Measurements from ENCODE around the gene GPR161. TPM values are rescaled to one million over a fixed set of nuclear protein-coding genes. Genes with fewer than 3 reads are reported as not detected.

Gene GPR161
- total RNA-seq, 6 donors from 2014 or later: 1.0 to 13.6 (median 8.5) TPM

DNA sequence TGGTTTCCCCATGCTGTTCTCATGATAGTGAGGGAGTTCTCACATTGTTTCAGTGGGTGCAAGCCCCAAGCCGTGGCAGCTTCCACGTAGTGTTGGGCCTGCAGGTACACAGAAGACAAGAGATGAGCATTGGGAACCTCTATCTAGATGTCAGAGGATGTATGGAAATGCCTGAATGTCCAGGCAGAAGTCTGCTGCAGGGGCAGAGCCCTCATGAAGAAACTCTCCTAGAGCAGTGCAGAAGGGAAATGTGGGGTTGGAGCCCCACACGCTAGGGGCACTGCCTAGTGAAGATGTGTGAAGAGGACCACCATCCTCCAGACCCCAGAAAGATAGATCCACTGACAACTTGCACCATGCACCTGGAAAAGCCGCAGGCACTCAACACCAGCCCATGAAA, 17.0 kb downstream of the GPR161 start:
- Histone ChIP-seq H3K4me3 (no peak overlapping the region), H3K4me1 (peaks cover 0 to 4% (median 0%) of the 10 kb centered on the region in 4 donors), H3K27ac (no peak overlapping the region), H3K9me3 (no peaks in the 10 kb centered on the region), H3K36me3 (no peaks in the 10 kb centered on the region), H3K27me3 (no peaks in the 10 kb centered on the region)
- WGBS, 2 donors: 93 to 95% methylated on average over 4 of the region's 4 CpGs
- no peak for DNase-seq
- TF ChIP-seq EP300 (IDR thresholded peaks at IDR 0.05): no peak
- TF ChIP-seq, protein P1, sequence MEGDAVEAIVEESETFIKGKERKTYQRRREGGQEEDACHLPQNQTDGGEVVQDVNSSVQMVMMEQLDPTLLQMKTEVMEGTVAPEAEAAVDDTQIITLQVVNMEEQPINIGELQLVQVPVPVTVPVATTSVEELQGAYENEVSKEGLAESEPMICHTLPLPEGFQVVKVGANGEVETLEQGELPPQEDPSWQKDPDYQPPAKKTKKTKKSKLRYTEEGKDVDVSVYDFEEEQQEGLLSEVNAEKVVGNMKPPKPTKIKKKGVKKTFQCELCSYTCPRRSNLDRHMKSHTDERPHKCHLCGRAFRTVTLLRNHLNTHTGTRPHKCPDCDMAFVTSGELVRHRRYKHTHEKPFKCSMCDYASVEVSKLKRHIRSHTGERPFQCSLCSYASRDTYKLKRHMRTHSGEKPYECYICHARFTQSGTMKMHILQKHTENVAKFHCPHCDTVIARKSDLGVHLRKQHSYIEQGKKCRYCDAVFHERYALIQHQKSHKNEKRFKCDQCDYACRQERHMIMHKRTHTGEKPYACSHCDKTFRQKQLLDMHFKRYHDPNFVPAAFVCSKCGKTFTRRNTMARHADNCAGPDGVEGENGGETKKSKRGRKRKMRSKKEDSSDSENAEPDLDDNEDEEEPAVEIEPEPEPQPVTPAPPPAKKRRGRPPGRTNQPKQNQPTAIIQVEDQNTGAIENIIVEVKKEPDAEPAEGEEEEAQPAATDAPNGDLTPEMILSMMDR (IDR thresholded peaks at IDR 0.05): no peak
- TF ChIP-seq POLR2AphosphoS5 (IDR thresholded peaks at IDR 0.05): no peak
- ATAC-seq (ENCODE audit: low FRiP score in 2 of 2): no peak

DNA sequence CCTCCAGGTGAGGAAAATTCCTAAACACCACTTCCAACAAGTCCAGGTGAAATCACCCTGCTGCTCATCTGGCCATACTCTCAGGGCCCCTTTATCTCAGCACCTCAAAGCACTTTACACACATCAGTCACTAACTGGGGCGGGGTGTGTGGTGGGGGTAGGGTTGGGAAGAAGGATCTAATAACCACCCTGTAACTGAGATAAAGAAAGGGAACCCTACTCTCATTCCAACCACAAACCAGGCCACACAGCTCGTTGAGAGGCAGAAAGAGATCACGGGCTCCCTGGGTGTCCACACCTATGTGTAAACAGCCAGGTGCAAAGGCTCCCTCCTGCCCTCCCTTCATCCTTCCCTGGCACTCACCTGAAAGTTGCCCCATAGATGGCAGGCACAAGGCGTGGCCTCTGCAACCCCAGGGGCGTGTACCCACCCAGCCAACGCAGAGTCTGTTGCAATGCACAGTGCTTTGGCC, 20.4 kb downstream of the GPR161 start:
- no peak overlapping the region for H3K4me3 ChIP-seq
- no peak overlapping the region for H3K27ac ChIP-seq
- DNase-seq (peak; percentile 35 to 68), ATAC-seq (ENCODE audit: low FRiP score in 2 of 2) (peak; percentile 40 to 84)
- no peaks in the 10 kb centered on the region for H3K9me3 ChIP-seq
- H3K4me1 ChIP-seq: peaks cover 0 to 4% (median 0%) of the 10 kb centered on the region in 4 donors
- peaks cover 0 to 4% (median 0%) of the 10 kb centered on the region in 4 donors for H3K36me3 ChIP-seq
- TF ChIP-seq POLR2AphosphoS5 (IDR thresholded peaks at IDR 0.05) (no peak), EP300 (IDR thresholded peaks at IDR 0.05) (no peak), POLR2A (IDR thresholded peaks at IDR 0.05) (no peak)
- TF ChIP-seq, protein P1 (IDR thresholded peaks at IDR 0.05): no peak
- no peaks in the 10 kb centered on the region for H3K27me3 ChIP-seq
- WGBS, 2 donors: 50 to 57% methylated on average over 6 of the region's 6 CpGs

DNA sequence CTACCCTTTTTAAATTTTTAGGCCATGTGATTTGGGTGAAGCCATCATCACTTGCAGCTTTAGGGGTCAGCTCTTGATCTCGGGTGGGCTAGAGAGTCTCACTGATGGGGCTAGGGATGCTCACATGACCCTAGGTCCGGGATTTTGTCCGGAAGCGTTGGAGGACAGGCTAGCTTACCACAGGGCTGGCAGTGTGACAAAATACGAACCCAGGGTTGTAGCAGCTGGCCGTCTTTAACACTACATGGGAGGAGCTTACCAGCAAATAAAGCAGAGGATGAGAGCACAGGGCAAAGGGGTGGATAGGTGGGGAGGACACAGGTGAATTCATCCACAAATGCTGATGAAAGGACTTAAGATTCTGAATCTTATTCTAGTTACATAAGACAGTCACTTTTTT, 21.9 kb downstream of the GPR161 start:
- H3K9me3 ChIP-seq: no peaks in the 10 kb centered on the region
- H3K27ac ChIP-seq: no peak overlapping the region
- no peak overlapping the region for H3K4me3 ChIP-seq
- ATAC-seq (ENCODE audit: low FRiP score in 2 of 2) (no peak), DNase-seq (no peak)
- 76 to 93% methylated on average over 5 to 6 of the region's 6 CpGs for WGBS, 2 donors
- H3K36me3 ChIP-seq: peaks cover 0 to 4% (median 0%) of the 10 kb centered on the region in 4 donors
- TF ChIP-seq POLR2A (IDR thresholded peaks at IDR 0.05): no peak
- TF ChIP-seq EP300 (IDR thresholded peaks at IDR 0.05): no peak
- no peak for TF ChIP-seq POLR2AphosphoS5 (IDR thresholded peaks at IDR 0.05)
- TF ChIP-seq, protein P1 (IDR thresholded peaks at IDR 0.05): no peak
- peaks cover 0 to 4% (median 0%) of the 10 kb centered on the region in 4 donors for H3K4me1 ChIP-seq
- no peaks in the 10 kb centered on the region for H3K27me3 ChIP-seq

DNA sequence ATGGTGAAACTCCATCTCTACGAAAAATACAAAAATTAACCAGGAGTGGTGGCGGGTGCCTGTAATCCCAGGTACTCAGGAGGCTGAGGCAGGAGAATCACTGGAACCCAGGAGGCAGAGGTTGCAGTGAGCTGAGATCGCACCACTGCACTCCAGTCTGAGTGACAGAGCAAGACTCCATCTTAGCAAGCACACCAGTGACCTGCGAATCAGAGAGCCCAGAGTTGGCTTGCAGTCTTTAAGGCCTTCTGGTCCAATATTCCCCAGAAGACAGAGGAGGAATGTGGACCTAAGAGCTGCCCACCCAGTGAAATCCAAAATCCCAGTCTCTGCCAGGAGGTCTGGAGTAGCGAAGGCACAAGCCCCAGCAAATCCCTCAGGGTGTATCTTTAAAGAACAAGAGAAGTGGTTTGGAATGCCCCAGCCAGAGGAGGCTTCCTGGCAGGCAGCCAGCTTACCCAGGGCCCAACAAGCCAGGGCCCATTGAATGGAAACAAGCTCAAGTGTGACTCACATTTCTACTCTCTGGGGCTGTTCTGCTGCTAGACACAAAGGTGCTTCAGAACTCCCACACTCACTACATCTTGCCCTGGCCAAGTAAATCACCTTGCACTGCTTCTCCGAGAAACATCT, 23.9 kb downstream of the GPR161 start:
- 88 to 91% methylated on average over 6 of the region's 6 CpGs for WGBS, 2 donors
- Histone ChIP-seq H3K4me1 (peaks cover 0 to 4% (median 0%) of the 10 kb centered on the region in 4 donors), H3K36me3 (peaks cover 0 to 4% (median 0%) of the 10 kb centered on the region in 4 donors), H3K27me3 (no peaks in the 10 kb centered on the region), H3K4me3 (no peak overlapping the region), H3K9me3 (no peaks in the 10 kb centered on the region), H3K27ac (no peak overlapping the region)
- TF ChIP-seq POLR2AphosphoS5 (IDR thresholded peaks at IDR 0.05) (no peak), EP300 (IDR thresholded peaks at IDR 0.05) (no peak), POLR2A (IDR thresholded peaks at IDR 0.05) (no peak)
- TF ChIP-seq, protein P1 (IDR thresholded peaks at IDR 0.05): no peak
- DNase-seq (no peak), ATAC-seq (ENCODE audit: low FRiP score in 2 of 2) (no peak)
